GM12878 (cell line): ENCODE data around the gene LCE3E.

Experiments
- CTCF ChIP-seq, 3 experiments: IDR thresholded peaks in 2 of 3; conservative IDR thresholded peaks in 1 of 3; 2 replicates each; pipeline ENCODE4 v1.5.1; 2011; ENCODE audit warnings: low read depth in 3 of 3, low read length in 3 of 3, mild to moderate bottlenecking in 3 of 3, control low read depth in 2 of 3, moderate library complexity in 2 of 3, inconsistent platforms in 1 of 3, mixed read lengths in 1 of 3; ENCODE audit not compliant: control insufficient read depth in 2 of 3, insufficient read depth in 1 of 3; ENCODE audit errors: extremely low read depth in 1 of 3
- CUX1 ChIP-seq: IDR thresholded peaks from 2 replicates; pipeline ENCODE4 v1.6.1; 2012; ENCODE audit warnings: improper control_type of control experiment, low read depth, low read length; ENCODE audit not compliant: insufficient replicate concordance

GRCh38 chr1:152517237-152517811 lies 49.3 kb downstream of the LCE3E start:
- TF ChIP-seq CTCF (IDR thresholded peaks at IDR 0.05 in 2 of 3, conservative IDR thresholded peaks at IDR 0.05 in 1 of 3; ENCODE audit: control insufficient read depth in 2 of 3, extremely low read depth in 1 of 3, insufficient read depth in 1 of 3, low read depth in 3 of 3, low read length in 3 of 3), result no peak
- TF ChIP-seq CUX1, result no peak
